Ishikawa (cell line): ENCODE results near the gene SEMA4C.

Experiments
- CREB1 ChIP-seq: IDR thresholded peaks from 2 replicates; pipeline ENCODE4 v1.6.1; 2012; ENCODE audit warnings: low read depth
- EP300 ChIP-seq: IDR thresholded peaks from 2 replicates; pipeline ENCODE4 v1.6.1; 2012; ENCODE audit warnings: borderline replicate concordance
- MAX ChIP-seq: IDR thresholded peaks from 2 replicates; pipeline ENCODE4 v1.6.1; 2012
- RAD21 ChIP-seq: IDR thresholded peaks from 2 replicates; pipeline ENCODE4 v1.6.1; 2012; ENCODE audit warnings: low read depth

DNA sequence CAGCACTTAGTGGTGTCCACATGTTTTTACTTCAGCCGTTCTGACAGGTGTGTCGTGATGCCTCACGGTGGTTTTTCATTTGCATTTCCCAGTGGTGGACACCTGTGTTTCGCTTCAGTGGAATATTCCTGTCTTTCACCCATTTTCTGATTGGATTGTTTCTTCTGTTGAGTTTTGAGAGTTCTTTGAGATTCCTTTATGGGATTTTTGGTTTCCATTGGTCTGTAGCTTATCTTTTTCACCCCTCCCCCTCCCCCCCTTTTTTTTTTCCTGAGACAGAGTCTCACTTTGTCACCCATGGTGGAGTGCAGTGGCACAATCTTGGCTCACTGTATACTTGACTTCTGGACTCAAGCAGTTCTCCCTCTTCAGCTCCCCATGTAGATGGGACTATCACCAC is 34.0 kb downstream of the SEMA4C start:
- no peak for TF ChIP-seq EP300
- TF ChIP-seq CREB1 = no peak
- TF ChIP-seq RAD21 = no peak
- TF ChIP-seq MAX = no peak
